HepG2 (cell line): ENCODE data around the gene CAMKK1. TPM values are rescaled to one million over a fixed set of nuclear protein-coding genes. Genes with fewer than 3 reads are reported as not detected.

ENCODE experiments used
- ATF7-NPFF ChIP-seq: sonication (generic); formaldehyde crosslinking; IDR thresholded peaks from 2 replicates; pipeline ENCODE4 v1.8.1; 2023; ENCODE audit warnings: mild to moderate bottlenecking, low read depth, missing genetic modification reagents, moderate library complexity
- BORCS8-MEF2B ChIP-seq: sonication (generic); formaldehyde crosslinking; IDR thresholded peaks from 2 replicates; pipeline ENCODE4 v1.8.0; 2022; ENCODE audit warnings: mild to moderate bottlenecking, missing genetic modification reagents
- CCDC6 ChIP-seq: sonication (generic); formaldehyde crosslinking; IDR thresholded peaks from 2 replicates; pipeline ENCODE4 v1.8.1; 2022; ENCODE audit warnings: mild to moderate bottlenecking, missing genetic modification reagents, moderate library complexity
- ELF3 ChIP-seq: IDR thresholded peaks from 2 replicates; pipeline ENCODE4 v1.6.1; 2016; ENCODE audit warnings: missing genetic modification reagents, missing compliant biosample characterization
- ERF ChIP-seq: IDR thresholded peaks from 2 replicates; pipeline ENCODE4 v1.6.1; 2018; ENCODE audit warnings: missing biosample characterization, missing genetic modification reagents
- HDAC6 ChIP-seq: fragments of 200-600 bp; sonication (generic); IDR thresholded peaks from 2 replicates; pipeline ENCODE4 v1.7.0; 2017; ENCODE audit warnings: mild to moderate bottlenecking, antibody characterized with exemption, low read length, low read depth
- HNRNPK ChIP-seq: fragments of 200-400 bp; formaldehyde crosslinking; IDR thresholded peaks from 2 replicates; pipeline ENCODE4 v1.6.1; 2018; ENCODE audit warnings: low read length, low read depth, moderate library complexity, mild to moderate bottlenecking; ENCODE audit not compliant: poor library complexity, severe bottlenecking
- HOXA5 ChIP-seq: sonication (generic); formaldehyde crosslinking; IDR thresholded peaks from 2 replicates; pipeline ENCODE4 v1.4.0; 2020; ENCODE audit warnings: missing genetic modification reagents
- MED1 ChIP-seq: sonication (generic); formaldehyde crosslinking; IDR thresholded peaks from 2 replicates; pipeline ENCODE4 v1.4.0; 2020; ENCODE audit warnings: missing genetic modification reagents
- REXO4 ChIP-seq: sonication (generic); formaldehyde crosslinking; IDR thresholded peaks from 2 replicates; pipeline ENCODE4 v1.8.0; 2022; ENCODE audit warnings: missing genetic modification reagents, mild to moderate bottlenecking, borderline replicate concordance
- SALL2 ChIP-seq: sonication (generic); formaldehyde crosslinking; IDR thresholded peaks from 2 replicates; pipeline ENCODE4 v1.8.1; 2023; ENCODE audit warnings: mild to moderate bottlenecking, missing genetic modification reagents, inconsistent platforms
- SUZ12 ChIP-seq: fragments of 150-350 bp; IDR thresholded peaks from 2 replicates; pipeline ENCODE4 v1.6.1; 2014; ENCODE audit warnings: low read depth, low read length
- YY1 ChIP-seq: IDR thresholded peaks from 2 replicates; pipeline ENCODE4 v1.6.1; 2011; ENCODE audit warnings: low read length, low read depth, moderate library complexity, mild to moderate bottlenecking; ENCODE audit not compliant: insufficient read depth, insufficient replicate concordance
- ZNF225 ChIP-seq: sonication (generic); formaldehyde crosslinking; IDR thresholded peaks from 2 replicates; pipeline ENCODE4 v1.4.0; 2020; ENCODE audit warnings: mild to moderate bottlenecking, missing genetic modification reagents
- ZNF256 ChIP-seq: sonication (generic); formaldehyde crosslinking; conservative IDR thresholded peaks from 2 replicates; pipeline ENCODE4 v1.4.0; 2020; ENCODE audit warnings: missing genetic modification reagents
- ZNF274 ChIP-seq: sonication (generic); formaldehyde crosslinking; IDR thresholded peaks from 2 replicates; pipeline ENCODE4 v1.5.1; 2020; ENCODE audit warnings: mild to moderate bottlenecking, missing genetic modification reagents
- ZNF335 ChIP-seq: sonication (generic); formaldehyde crosslinking; IDR thresholded peaks from 2 replicates; pipeline ENCODE4 v1.4.0; 2020; ENCODE audit warnings: missing genetic modification reagents
- ZNF33B ChIP-seq: sonication (generic); formaldehyde crosslinking; IDR thresholded peaks from 2 replicates; pipeline ENCODE4 v1.5.1; 2020; ENCODE audit warnings: mild to moderate bottlenecking, missing genetic modification reagents
- ZNF367 ChIP-seq: sonication (generic); formaldehyde crosslinking; IDR thresholded peaks from 2 replicates; pipeline ENCODE4 v1.4.0; 2020; ENCODE audit warnings: missing genetic modification reagents, borderline replicate concordance
- polyA plus RNA-seq, 8 experiments: library from polyadenylated mRNA; depleted of rRNA in 3 of 8; stranded (reverse) in 7 of 8; unstranded in 1 of 8; fragments of >200 nt; fragmentation: Illumina TruSeq in 4 of 8; extraction: Trizol in 4 of 8; gene quantifications; 2 replicates each; pipeline versions ENCODE4 v1.2.1 to v1.2.3, GENCODE V29; 2011 to 2016; ENCODE audit warnings: low read depth in 4 of 8, missing spikeins in 1 of 8, mixed read lengths in 1 of 8; ENCODE audit not compliant: insufficient read depth in 1 of 8
- total RNA-seq, 5 experiments: library from RNA; depleted of rRNA; stranded (reverse); fragments of >200 nt; fragmentation: Illumina TruSeq; extraction: Trizol; gene quantifications; 2 replicates each; pipeline ENCODE4 v1.2.3, GENCODE V29; 2016; ENCODE audit warnings: low read depth in 1 of 5
- TF ChIP-seq, protein P1 (sequence below): sonication (generic); formaldehyde crosslinking; IDR thresholded peaks from 2 replicates; pipeline ENCODE4 v1.8.0; 2022; ENCODE audit warnings: missing genetic modification reagents, mild to moderate bottlenecking, inconsistent platforms, borderline replicate concordance
- TF ChIP-seq, protein P2 (sequence below): IDR thresholded peaks from 2 replicates; pipeline ENCODE4 v1.6.1; 2018; ENCODE audit warnings: missing genetic modification reagents
- TF ChIP-seq, protein P3 (sequence below): sonication (generic); formaldehyde crosslinking; IDR thresholded peaks from 2 replicates; pipeline ENCODE4 v1.4.0; 2020; ENCODE audit warnings: mild to moderate bottlenecking, low read depth, missing genetic modification reagents
- TF ChIP-seq, protein P4 (sequence below): sonication (generic); formaldehyde crosslinking; IDR thresholded peaks from 2 replicates; pipeline ENCODE4 v1.5.0; 2020; ENCODE audit warnings: missing genetic modification reagents, mild to moderate bottlenecking, borderline replicate concordance
- TF ChIP-seq, protein P5 (sequence below): IDR thresholded peaks from 2 replicates; pipeline ENCODE4 v1.6.1; 2012; ENCODE audit warnings: low read length, improper control_type of control experiment

Gene CAMKK1
- total and polyA plus RNA-seq, 2 of the 13 experiments (the other 11 are each of a cell fraction or from before 2014, with no cell fraction given), result 1.5 to 1.6 TPM

DNA sequence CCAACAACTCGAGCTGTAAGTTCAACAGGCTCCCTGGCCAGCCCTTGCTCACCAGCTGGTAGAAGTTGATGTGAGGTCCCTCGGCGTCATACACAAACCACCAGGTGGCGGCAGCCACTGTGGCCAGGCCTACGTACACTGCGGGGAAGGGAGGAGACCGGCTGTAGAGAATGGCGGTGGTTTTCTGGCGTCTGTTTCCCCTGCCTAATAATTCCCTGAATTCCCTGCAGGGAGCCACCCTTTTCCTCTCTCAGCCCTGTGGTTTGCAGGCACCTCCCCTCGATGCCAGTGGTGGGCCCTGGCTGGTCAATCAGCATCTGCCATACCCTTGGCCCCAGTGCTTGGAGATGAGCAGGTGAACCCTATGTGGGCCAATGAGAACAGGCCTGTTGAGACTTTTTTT is 42.3 kb upstream of the CAMKK1 start (continued):
- 0 out of 2 replicates have a peak, but pooled peaks have one; percentile 20 for TF ChIP-seq MED1
- TF ChIP-seq, protein P1, sequence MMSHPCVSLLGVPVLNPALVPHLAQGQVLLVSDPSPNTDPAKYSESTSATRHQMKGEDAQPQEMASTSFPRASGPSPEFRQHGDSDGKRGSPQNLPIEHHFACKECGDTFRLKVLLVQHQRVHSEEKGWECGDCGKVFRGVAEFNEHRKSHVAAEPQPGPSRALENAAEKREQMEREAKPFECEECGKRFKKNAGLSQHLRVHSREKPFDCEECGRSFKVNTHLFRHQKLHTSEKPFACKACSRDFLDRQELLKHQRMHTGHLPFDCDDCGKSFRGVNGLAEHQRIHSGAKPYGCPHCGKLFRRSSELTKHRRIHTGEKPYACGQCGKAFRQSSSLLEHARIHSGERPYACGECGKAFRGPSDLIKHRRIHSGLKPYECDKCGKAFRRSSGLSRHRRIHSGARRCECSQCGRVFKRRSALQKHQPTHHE, result no peak
- no peak for TF ChIP-seq ZNF367 (CRISPR knock-in tag)
- TF ChIP-seq ERF (CRISPR knock-in tag), result peak; percentile 58; the same call in 1 of the 2 replicates
- TF ChIP-seq, protein P2, sequence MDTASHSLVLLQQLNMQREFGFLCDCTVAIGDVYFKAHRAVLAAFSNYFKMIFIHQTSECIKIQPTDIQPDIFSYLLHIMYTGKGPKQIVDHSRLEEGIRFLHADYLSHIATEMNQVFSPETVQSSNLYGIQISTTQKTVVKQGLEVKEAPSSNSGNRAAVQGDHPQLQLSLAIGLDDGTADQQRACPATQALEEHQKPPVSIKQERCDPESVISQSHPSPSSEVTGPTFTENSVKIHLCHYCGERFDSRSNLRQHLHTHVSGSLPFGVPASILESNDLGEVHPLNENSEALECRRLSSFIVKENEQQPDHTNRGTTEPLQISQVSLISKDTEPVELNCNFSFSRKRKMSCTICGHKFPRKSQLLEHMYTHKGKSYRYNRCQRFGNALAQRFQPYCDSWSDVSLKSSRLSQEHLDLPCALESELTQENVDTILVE (CRISPR knock-in tag), result peak; percentile 58; the same call in 1 of the 2 replicates
- no peak for TF ChIP-seq ZNF225
- TF ChIP-seq ELF3 (CRISPR knock-in tag), result 0 out of 2 replicates have a peak, but pooled peaks have one; percentile 37
- no peak for TF ChIP-seq SUZ12
- TF ChIP-seq SALL2 (CRISPR knock-in tag), result no peak
- TF ChIP-seq REXO4 (CRISPR knock-in tag), result no peak
- no peak for TF ChIP-seq ZNF335 (CRISPR knock-in tag)
- TF ChIP-seq ZNF256 (CRISPR knock-in tag), result no peak
- TF ChIP-seq ZNF33B, result no peak
- no peak for TF ChIP-seq CCDC6 (CRISPR knock-in tag)
- TF ChIP-seq, protein P3, sequence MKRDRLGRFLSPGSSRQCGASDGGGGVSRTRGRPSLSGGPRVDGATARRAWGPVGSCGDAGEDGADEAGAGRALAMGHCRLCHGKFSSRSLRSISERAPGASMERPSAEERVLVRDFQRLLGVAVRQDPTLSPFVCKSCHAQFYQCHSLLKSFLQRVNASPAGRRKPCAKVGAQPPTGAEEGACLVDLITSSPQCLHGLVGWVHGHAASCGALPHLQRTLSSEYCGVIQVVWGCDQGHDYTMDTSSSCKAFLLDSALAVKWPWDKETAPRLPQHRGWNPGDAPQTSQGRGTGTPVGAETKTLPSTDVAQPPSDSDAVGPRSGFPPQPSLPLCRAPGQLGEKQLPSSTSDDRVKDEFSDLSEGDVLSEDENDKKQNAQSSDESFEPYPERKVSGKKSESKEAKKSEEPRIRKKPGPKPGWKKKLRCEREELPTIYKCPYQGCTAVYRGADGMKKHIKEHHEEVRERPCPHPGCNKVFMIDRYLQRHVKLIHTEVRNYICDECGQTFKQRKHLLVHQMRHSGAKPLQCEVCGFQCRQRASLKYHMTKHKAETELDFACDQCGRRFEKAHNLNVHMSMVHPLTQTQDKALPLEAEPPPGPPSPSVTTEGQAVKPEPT (CRISPR knock-in tag), result no peak
- no peak for TF ChIP-seq HDAC6
- TF ChIP-seq, protein P4, sequence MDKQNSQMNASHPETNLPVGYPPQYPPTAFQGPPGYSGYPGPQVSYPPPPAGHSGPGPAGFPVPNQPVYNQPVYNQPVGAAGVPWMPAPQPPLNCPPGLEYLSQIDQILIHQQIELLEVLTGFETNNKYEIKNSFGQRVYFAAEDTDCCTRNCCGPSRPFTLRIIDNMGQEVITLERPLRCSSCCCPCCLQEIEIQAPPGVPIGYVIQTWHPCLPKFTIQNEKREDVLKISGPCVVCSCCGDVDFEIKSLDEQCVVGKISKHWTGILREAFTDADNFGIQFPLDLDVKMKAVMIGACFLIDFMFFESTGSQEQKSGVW (CRISPR knock-in tag), result no peak
- no peak for TF ChIP-seq HNRNPK
- TF ChIP-seq, protein P5, sequence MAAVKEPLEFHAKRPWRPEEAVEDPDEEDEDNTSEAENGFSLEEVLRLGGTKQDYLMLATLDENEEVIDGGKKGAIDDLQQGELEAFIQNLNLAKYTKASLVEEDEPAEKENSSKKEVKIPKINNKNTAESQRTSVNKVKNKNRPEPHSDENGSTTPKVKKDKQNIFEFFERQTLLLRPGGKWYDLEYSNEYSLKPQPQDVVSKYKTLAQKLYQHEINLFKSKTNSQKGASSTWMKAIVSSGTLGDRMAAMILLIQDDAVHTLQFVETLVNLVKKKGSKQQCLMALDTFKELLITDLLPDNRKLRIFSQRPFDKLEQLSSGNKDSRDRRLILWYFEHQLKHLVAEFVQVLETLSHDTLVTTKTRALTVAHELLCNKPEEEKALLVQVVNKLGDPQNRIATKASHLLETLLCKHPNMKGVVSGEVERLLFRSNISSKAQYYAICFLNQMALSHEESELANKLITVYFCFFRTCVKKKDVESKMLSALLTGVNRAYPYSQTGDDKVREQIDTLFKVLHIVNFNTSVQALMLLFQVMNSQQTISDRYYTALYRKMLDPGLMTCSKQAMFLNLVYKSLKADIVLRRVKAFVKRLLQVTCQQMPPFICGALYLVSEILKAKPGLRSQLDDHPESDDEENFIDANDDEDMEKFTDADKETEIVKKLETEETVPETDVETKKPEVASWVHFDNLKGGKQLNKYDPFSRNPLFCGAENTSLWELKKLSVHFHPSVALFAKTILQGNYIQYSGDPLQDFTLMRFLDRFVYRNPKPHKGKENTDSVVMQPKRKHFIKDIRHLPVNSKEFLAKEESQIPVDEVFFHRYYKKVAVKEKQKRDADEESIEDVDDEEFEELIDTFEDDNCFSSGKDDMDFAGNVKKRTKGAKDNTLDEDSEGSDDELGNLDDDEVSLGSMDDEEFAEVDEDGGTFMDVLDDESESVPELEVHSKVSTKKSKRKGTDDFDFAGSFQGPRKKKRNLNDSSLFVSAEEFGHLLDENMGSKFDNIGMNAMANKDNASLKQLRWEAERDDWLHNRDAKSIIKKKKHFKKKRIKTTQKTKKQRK, result no peak
- TF ChIP-seq HOXA5 (CRISPR knock-in tag), result no peak
- no peak for TF ChIP-seq BORCS8-MEF2B
- no peak for TF ChIP-seq ZNF274
- TF ChIP-seq ATF7-NPFF, result no peak
- TF ChIP-seq YY1, result peak; percentile 78
